Measurements from ENCODE around the gene LASP1.

DNA sequence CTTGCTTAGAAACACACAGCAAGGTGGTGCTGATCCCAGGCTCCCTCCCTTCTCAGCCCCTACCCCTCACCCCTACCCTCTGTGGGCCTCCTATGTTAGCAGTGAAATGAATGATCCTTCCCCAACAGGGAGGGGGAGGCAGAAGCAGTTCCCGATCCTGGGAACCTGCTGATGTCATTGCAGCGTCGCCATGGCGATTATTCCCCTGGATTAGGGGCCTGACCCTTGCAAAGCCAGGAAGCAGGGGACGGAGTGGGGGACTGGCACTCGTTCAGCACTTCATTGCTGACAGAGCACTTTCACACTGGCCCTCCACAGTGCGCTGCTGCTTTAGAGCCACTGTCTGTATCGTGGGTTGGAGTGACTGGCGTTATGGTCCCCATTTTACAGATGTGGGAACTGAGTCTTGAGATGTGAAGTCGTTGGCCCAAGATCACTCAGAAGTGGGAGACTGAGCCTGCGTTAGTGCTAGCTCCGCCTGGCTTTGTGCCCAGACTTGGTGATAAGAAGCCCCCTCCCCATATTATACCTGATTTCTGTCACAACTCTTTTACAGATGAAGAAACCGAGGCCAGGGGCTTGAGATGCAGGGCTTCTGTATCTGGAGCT, 26.6 kb downstream of the LASP1 start:
- TF ChIP-seq SPI1 (IDR thresholded peaks at IDR 0.05; ENCODE audit: borderline replicate concordance, low read depth): no peak
- TF ChIP-seq, protein P1, sequence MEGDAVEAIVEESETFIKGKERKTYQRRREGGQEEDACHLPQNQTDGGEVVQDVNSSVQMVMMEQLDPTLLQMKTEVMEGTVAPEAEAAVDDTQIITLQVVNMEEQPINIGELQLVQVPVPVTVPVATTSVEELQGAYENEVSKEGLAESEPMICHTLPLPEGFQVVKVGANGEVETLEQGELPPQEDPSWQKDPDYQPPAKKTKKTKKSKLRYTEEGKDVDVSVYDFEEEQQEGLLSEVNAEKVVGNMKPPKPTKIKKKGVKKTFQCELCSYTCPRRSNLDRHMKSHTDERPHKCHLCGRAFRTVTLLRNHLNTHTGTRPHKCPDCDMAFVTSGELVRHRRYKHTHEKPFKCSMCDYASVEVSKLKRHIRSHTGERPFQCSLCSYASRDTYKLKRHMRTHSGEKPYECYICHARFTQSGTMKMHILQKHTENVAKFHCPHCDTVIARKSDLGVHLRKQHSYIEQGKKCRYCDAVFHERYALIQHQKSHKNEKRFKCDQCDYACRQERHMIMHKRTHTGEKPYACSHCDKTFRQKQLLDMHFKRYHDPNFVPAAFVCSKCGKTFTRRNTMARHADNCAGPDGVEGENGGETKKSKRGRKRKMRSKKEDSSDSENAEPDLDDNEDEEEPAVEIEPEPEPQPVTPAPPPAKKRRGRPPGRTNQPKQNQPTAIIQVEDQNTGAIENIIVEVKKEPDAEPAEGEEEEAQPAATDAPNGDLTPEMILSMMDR (IDR thresholded peaks at IDR 0.05; ENCODE audit: insufficient read depth, low read length): no peak
